Ovary (tissue), 9 donors: Measurements from ENCODE around the gene TAGLN. TPM values are rescaled to one million over a fixed set of nuclear protein-coding genes. Genes with fewer than 3 reads are reported as not detected.

Source experiments
- DNase-seq, 5 donors: peaks; one replicate each; pipeline ENCODE4 v3.0.0-alpha.2; 2019 to 2020
- H3K27ac ChIP-seq, 2 donors: fragments of 200-600 bp; one replicate each; pipeline versions ENCODE4 v1.5.1 to v1.8.0; 2019 to 2022
- H3K27me3 ChIP-seq: fragments of 200-600 bp; one replicate; pipeline ENCODE4 v1.8.0; 2022
- H3K36me3 ChIP-seq: fragments of 200-600 bp; sonication (generic); one replicate; pipeline ENCODE4 v1.5.1; 2019
- H3K4me1 ChIP-seq: one replicate; pipeline ENCODE4 v1.8.1; 2013; ENCODE audit warnings: mild to moderate bottlenecking, moderate library complexity; ENCODE audit not compliant: insufficient read depth
- H3K4me3 ChIP-seq: fragments of 200-600 bp; sonication (generic); one replicate; pipeline ENCODE4 v1.5.1; 2017
- H3K9me3 ChIP-seq, 2 donors: fragments of 200-600 bp in 1 of 2; sonication (generic) in 1 of 2; one replicate each; pipeline versions ENCODE4 v1.5.1 to v1.8.1; 2013 to 2019; ENCODE audit warnings: mild to moderate bottlenecking in 1 of 2, moderate library complexity in 1 of 2
- CTCF ChIP-seq, 3 donors: fragments of 450-650 bp in 2 of 3; fragments of 200-600 bp in 1 of 3; IDR thresholded peaks; one replicate each; pipeline versions ENCODE4 v1.5.1 to v1.8.0; 2016 to 2022; ENCODE audit warnings: antibody characterized with exemption in 3 of 3, mild to moderate bottlenecking in 1 of 3
- EP300 ChIP-seq: sonication (generic); formaldehyde crosslinking; IDR thresholded peaks from one replicate; pipeline ENCODE4 v1.6.1; 2017; ENCODE audit warnings: antibody characterized with exemption
- POLR2A ChIP-seq: fragments of 450-650 bp; IDR thresholded peaks from one replicate; pipeline ENCODE4 v1.6.1; 2017; ENCODE audit warnings: antibody characterized with exemption, mild to moderate bottlenecking, moderate library complexity
- WGBS, 3 donors: extraction: QIAGEN DNeasy Blood & Tissue Kit in 1 of 3; methylation state at CpG; one replicate each; pipeline versions ENCODE4 v1.1.5 to v1.1.7; 2013 to 2017; 5-methylcytosine and 5-hydroxymethylcytosine counted together
- intact Hi-C, 4 donors: fragments of 100-400 bp; cut with DNase I; formaldehyde crosslinking; loops; one replicate each; pipeline versions ENCODE4 v1.11.0 to v1.15.1; 2022 to 2023
- polyA plus RNA-seq, 2 donors: library from polyadenylated mRNA; stranded (reverse); fragments of 200-250 nt in 1 of 2; fragments of 350-450 nt in 1 of 2; fragmentation: Illumina TruSeq in 1 of 2; extraction: RNeasy Lipid Tissue Mini Kit (QIAGEN cat#74804) in 1 of 2; gene quantifications; one replicate each; pipeline ENCODE4 v1.2.3, GENCODE V29; 2013 to 2014
- total RNA-seq, 7 donors: library from RNA; depleted of rRNA in 2 of 7; stranded (reverse); fragments of >200 nt in 2 of 7; fragmentation: NEBNext Ultra II Directional in 3 of 7; extraction: Animal tissue kit (Norgen Biotek cat#: 25700) in 3 of 7; gene quantifications; one replicate each; pipeline versions ENCODE4 v1.1.0 to v1.2.4, GENCODE V29; 2016 to 2023
- donor health status: DM: no; HTN: no; CAD: no; lungs with moderate emphysema.
- donor health status: DM: no; HTN: no; CAD: no.
- donor health status: Bipolar disorder and iron deficiency.
- donor health status: DM: yes; HTN: yes; CAD: no.
- donor health status: DM: no; HTN: no; CAD: no.
- donor health status: DM: yes; HTN: yes; CAD: no.

The TAGLN gene
- total and polyA plus RNA-seq, 9 donors = 491 to 3,307 (median 1,598) TPM

DNA sequence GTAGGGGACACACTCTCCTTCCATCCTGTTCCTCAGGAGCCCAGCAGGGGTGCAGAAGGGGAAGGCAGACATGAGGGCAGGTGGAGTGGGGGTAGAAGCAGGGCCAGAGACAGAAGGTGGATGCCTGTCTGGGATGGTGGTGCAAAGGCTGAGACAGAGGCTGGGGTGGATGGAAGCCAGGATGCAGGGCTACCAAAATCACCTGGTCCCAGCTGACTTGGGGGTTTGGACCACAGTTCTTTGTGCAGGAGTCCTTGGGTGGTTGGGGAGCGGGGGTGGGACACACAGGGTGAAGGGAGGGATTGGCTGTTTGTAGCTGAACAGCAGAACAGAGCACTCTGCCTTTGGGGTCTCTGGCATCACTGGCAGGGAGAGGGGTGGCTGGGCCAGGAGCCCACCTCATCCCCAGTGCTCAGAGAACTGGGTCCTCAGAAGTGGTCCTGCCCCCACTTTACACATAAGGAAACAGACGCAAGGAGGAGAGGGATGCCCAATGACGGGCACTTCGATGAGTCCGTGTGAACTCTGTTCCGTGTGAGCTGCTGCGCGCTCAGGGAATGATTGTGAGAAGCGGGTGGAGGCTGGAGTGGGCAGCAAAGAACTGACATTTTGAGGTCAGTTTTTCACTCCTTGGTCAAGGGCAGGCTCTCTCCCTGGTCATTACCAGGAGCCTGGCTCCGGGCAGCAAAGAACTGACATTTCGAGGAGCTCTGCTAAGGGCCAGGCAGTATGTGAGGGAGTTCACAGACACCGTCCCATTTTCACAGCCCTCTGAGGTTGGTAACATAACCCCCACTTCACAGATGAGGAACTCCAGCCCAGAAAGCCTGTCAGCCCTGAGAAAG is 1.9 kb downstream of the TAGLN start:
- no peaks in the 10 kb centered on the region for H3K27me3 ChIP-seq
- peak in 1 of 5 donors; percentile 20 for DNase-seq
- H3K27ac ChIP-seq = peak overlapping the region; percentile 50 to 86
- H3K4me1 ChIP-seq = peaks cover 48% of the 10 kb centered on the region
- no peak for TF ChIP-seq EP300
- TF ChIP-seq CTCF (IDR thresholded peaks at IDR 0.05) = no peak
- no peak for TF ChIP-seq POLR2A
- intact Hi-C loops = no loop called here
- WGBS, 3 donors = 8 to 16% (median 15%) methylated on average over 12 of the region's 12 CpGs
- H3K4me3 ChIP-seq = peak overlapping the region; percentile 45
- no peaks in the 10 kb centered on the region for H3K36me3 ChIP-seq
- no peaks in the 10 kb centered on the region for H3K9me3 ChIP-seq

GRCh38 chr11:117201658-117202305 is 2.6 kb downstream of the TAGLN start:
- 20 to 27% (median 25%) methylated on average over 14 of the region's 14 CpGs for WGBS, 3 donors
- TF ChIP-seq POLR2A = no peak
- no peak for TF ChIP-seq CTCF (IDR thresholded peaks at IDR 0.05)
- DNase-seq = no peak
- no peaks in the 10 kb centered on the region for H3K36me3 ChIP-seq
- no peaks in the 10 kb centered on the region for H3K27me3 ChIP-seq
- peak overlapping the region; percentile 45 for H3K4me3 ChIP-seq
- H3K27ac ChIP-seq = peak overlapping the region; percentile 50 to 86
- intact Hi-C loops = no loop called here
- H3K9me3 ChIP-seq = no peaks in the 10 kb centered on the region
- H3K4me1 ChIP-seq = peaks cover 50% of the 10 kb centered on the region

- no peaks in the 10 kb centered on the region for H3K9me3 ChIP-seq
- no peaks in the 10 kb centered on the region for H3K27me3 ChIP-seq
- no peak for DNase-seq
- no peaks in the 10 kb centered on the region for H3K36me3 ChIP-seq
- 38 to 55% (median 42%) methylated on average over 7 of the region's 7 CpGs for WGBS, 3 donors
- peak overlapping the region; percentile 45 for H3K4me3 ChIP-seq
- TF ChIP-seq CTCF (IDR thresholded peaks at IDR 0.05) (no peak), EP300 (no peak), POLR2A (no peak)
- intact Hi-C loops = no loop called here
- H3K4me1 ChIP-seq = peaks cover 48% of the 10 kb centered on the region
- peak overlapping the region; percentile 50 to 86 for H3K27ac ChIP-seq
Measured at GRCh38 chr11:117202386-117203068, 3.4 kb downstream of the TAGLN start.

GRCh38 chr11:117203069-117203407 is 3.9 kb downstream of the TAGLN start:
- no peak for TF ChIP-seq EP300
- no peak for TF ChIP-seq CTCF (IDR thresholded peaks at IDR 0.05)
- no peak for TF ChIP-seq POLR2A
- no peaks in the 10 kb centered on the region for H3K27me3 ChIP-seq
- peaks cover 43% of the 10 kb centered on the region for H3K4me1 ChIP-seq
- no peaks in the 10 kb centered on the region for H3K36me3 ChIP-seq
- H3K27ac ChIP-seq = peak overlapping the region; percentile 47 to 86
- DNase-seq = no peak
- intact Hi-C loops = no loop called here
- H3K4me3 ChIP-seq = peak overlapping the region; percentile 45
- H3K9me3 ChIP-seq = no peaks in the 10 kb centered on the region
- 67 to 86% (median 70%) methylated on average over 10 of the region's 10 CpGs for WGBS, 3 donors
